PC-9 (cell line): Measurements from ENCODE around the gene STMN3. TPM values are rescaled to one million over a fixed set of nuclear protein-coding genes. Genes with fewer than 3 reads are reported as not detected.
"Not testable (repeated sequence)": the region's sequence is repeated elsewhere in the genome, so short reads cannot be mapped to it uniquely, and the experiment has no call there.

Source experiments
- BruUV-seq: library from RNA; stranded (reverse); fragments of 400-500 nt; replicated peaks from 2 replicates; lab custom pipeline; 2021; lab: Mats Ljungman, UMichigan
- CTCF ChIA-PET: fragments of 300-600 bp; sonication (Branson Sonifier 250); formaldehyde crosslinking; loops from one replicate; lab custom pipeline; 2022; ENCODE audit warnings: antibody characterized with exemption; lab: Charles Lee
- POLR2A ChIA-PET: fragments of 300-600 bp; sonication (Branson Sonifier 250); formaldehyde crosslinking; loops from one replicate; lab custom pipeline; 2022; ENCODE audit warnings: antibody characterized with exemption; ENCODE audit not compliant: unreplicated experiment; lab: Charles Lee
- DNase-seq, 2 experiments: peaks; one replicate each; pipeline versions ENCODE4 v3.0.0 to v3.0.0-alpha.2; 2015 to 2022; ENCODE audit warnings: mixed read lengths in 1 of 2
- H2AFZ ChIP-seq: fragments of 200-600 bp; sonication (generic); 2 replicates; pipeline ENCODE4 v1.8.1; 2017; ENCODE audit warnings: antibody characterized with exemption
- H3F3A ChIP-seq: fragments of 200-600 bp; sonication (generic); 2 replicates; pipeline ENCODE4 v1.8.1; 2017; ENCODE audit warnings: antibody characterized with exemption, mild to moderate bottlenecking, low read depth; ENCODE audit not compliant: insufficient read depth
- H3K27ac ChIP-seq: fragments of 200-600 bp; sonication (generic); 2 replicates; pipeline ENCODE4 v1.6.1; 2016; ENCODE audit warnings: mixed run types
- H3K27me3 ChIP-seq: fragments of 200-600 bp; sonication (generic); 2 replicates; pipeline ENCODE4 v1.6.1; 2016; ENCODE audit warnings: low read depth, mixed run types; ENCODE audit not compliant: insufficient read depth
- H3K36me3 ChIP-seq: fragments of 200-600 bp; sonication (generic); 2 replicates; pipeline ENCODE4 v1.6.1; 2016; ENCODE audit warnings: low read depth, mixed run types
- H3K4me1 ChIP-seq: fragments of 200-600 bp; sonication (generic); replicated peaks from 2 replicates; pipeline ENCODE4 v1.6.1; 2016; ENCODE audit warnings: mixed run types; ENCODE audit not compliant: insufficient read depth
- H3K4me2 ChIP-seq: fragments of 200-600 bp; sonication (generic); 2 replicates; pipeline ENCODE4 v1.6.1; 2017; ENCODE audit warnings: mixed run types
- H3K4me3 ChIP-seq: fragments of 200-600 bp; sonication (generic); 2 replicates; pipeline ENCODE4 v1.6.1; 2016; ENCODE audit warnings: mixed run types
- H3K79me2 ChIP-seq: fragments of 200-600 bp; sonication (generic); 2 replicates; pipeline ENCODE4 v1.6.1; 2017; ENCODE audit warnings: low read depth, mixed run types
- H3K9me2 ChIP-seq: fragments of 200-600 bp; sonication (generic); 2 replicates; pipeline ENCODE4 v1.8.1; 2017; ENCODE audit warnings: mild to moderate bottlenecking; ENCODE audit not compliant: insufficient read depth
- H3K9me3 ChIP-seq: fragments of 200-600 bp; sonication (generic); 2 replicates; pipeline ENCODE4 v1.8.1; 2016; ENCODE audit warnings: low read depth; ENCODE audit not compliant: insufficient read depth
- H4K20me1 ChIP-seq: fragments of 200-600 bp; sonication (generic); 2 replicates; pipeline ENCODE4 v1.8.1; 2017; ENCODE audit not compliant: insufficient read depth
- EZH2 ChIP-seq: fragments of 200-600 bp; sonication (generic); IDR thresholded peaks from 2 replicates; pipeline ENCODE4 v1.8.0; 2017; ENCODE audit warnings: antibody characterized with exemption, low read depth
- intact Hi-C: fragments of 100-400 bp; cut with micrococcal nuclease; formaldehyde crosslinking; loops from one replicate; pipeline ENCODE4 v1.10.0; 2022; ENCODE audit not compliant: unreplicated experiment
- total RNA-seq: library from RNA; stranded (reverse); gene quantifications from 2 replicates; pipeline ENCODE4 v1.2.3, GENCODE V29; 2021
- TF ChIP-seq, protein P1 (sequence below): fragments of 200-600 bp; sonication (generic); conservative IDR thresholded peaks from 2 replicates; pipeline ENCODE4 v1.6.1; 2017; ENCODE audit warnings: mixed run types, antibody characterized with exemption, mild to moderate bottlenecking, moderate library complexity

Gene STMN3
- total RNA-seq, 1 experiment from 2014 or later: 24.3 TPM

DNA sequence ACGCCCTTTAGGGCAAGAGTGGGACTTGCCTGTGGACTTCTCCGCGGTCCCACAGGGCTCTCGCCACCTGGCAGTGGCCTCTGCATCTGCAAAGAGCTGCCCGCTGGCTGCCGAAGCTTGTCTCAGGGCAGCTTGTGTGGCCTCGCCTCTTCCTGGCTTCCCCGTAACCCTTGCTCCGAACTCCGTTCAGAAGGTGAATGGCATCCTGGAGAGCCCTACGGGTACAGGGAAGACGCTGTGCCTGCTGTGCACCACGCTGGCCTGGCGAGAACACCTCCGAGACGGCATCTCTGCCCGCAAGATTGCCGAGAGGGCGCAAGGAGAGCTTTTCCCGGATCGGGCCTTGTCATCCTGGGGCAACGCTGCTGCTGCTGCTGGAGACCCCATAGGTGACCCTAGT, 7.9 kb upstream of the STMN3 start:
- H3F3A ChIP-seq: no peaks in the 10 kb centered on the region
- intact Hi-C loops: no loop called here
- ChIA-PET POLR2A (no interaction called here), CTCF (no interaction called here)
- H3K9me2 ChIP-seq: no peaks in the 10 kb centered on the region
- H3K79me2 ChIP-seq: peaks cover 25% of the 10 kb centered on the region
- H2AFZ ChIP-seq: no peak overlapping the region
- H3K27me3 ChIP-seq: no peaks in the 10 kb centered on the region
- DNase-seq: no peak
- TF ChIP-seq, protein P1, sequence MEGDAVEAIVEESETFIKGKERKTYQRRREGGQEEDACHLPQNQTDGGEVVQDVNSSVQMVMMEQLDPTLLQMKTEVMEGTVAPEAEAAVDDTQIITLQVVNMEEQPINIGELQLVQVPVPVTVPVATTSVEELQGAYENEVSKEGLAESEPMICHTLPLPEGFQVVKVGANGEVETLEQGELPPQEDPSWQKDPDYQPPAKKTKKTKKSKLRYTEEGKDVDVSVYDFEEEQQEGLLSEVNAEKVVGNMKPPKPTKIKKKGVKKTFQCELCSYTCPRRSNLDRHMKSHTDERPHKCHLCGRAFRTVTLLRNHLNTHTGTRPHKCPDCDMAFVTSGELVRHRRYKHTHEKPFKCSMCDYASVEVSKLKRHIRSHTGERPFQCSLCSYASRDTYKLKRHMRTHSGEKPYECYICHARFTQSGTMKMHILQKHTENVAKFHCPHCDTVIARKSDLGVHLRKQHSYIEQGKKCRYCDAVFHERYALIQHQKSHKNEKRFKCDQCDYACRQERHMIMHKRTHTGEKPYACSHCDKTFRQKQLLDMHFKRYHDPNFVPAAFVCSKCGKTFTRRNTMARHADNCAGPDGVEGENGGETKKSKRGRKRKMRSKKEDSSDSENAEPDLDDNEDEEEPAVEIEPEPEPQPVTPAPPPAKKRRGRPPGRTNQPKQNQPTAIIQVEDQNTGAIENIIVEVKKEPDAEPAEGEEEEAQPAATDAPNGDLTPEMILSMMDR: no peak
- TF ChIP-seq EZH2: no peak
- H3K4me1 ChIP-seq: peaks cover 18% of the 10 kb centered on the region
- no peak overlapping the region for H3K4me2 ChIP-seq
- H3K4me3 ChIP-seq: no peak overlapping the region
- H3K36me3 ChIP-seq: peaks cover 10% of the 10 kb centered on the region
- no TSS peak for BruUV-seq
- H3K27ac ChIP-seq: no peak overlapping the region
- H3K9me3 ChIP-seq: no peaks in the 10 kb centered on the region
- no peaks in the 10 kb centered on the region for H4K20me1 ChIP-seq

DNA sequence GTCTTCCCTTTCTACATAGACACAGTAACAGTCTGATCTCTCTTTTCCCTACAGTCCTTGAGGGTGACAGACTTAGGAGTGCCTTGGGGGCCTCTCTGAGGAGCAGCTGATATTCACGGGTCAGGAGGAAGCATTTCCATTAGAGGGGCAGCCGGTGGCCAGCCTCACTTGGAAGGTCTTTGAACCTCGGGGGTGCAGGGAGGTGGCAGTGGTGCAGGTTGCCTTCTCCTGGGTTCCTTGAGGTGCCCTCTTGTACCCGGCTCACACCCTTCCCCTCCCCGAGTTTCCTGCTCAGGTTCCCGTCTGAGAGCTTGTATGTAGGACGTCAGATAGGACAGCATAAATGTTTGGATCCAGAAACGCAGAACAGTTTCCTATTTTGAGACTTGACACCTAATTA, 7.4 kb upstream of the STMN3 start:
- Histone ChIP-seq H4K20me1 (no peaks in the 10 kb centered on the region), H3K27me3 (no peaks in the 10 kb centered on the region), H3K27ac (no peak overlapping the region), H3K79me2 (peaks cover 25% of the 10 kb centered on the region), H3K4me3 (no peak overlapping the region), H3F3A (no peaks in the 10 kb centered on the region), H3K4me1 (peaks cover 18% of the 10 kb centered on the region), H2AFZ (no peak overlapping the region), H3K4me2 (no peak overlapping the region), H3K9me3 (no peaks in the 10 kb centered on the region), H3K36me3 (peaks cover 8% of the 10 kb centered on the region), H3K9me2 (no peaks in the 10 kb centered on the region)
- DNase-seq: no peak
- intact Hi-C loops: no loop called here
- TF ChIP-seq, protein P1: no peak
- no peak for TF ChIP-seq EZH2
- no TSS peak for BruUV-seq
- CTCF ChIA-PET: no interaction called here
- POLR2A ChIA-PET: no interaction called here

DNA sequence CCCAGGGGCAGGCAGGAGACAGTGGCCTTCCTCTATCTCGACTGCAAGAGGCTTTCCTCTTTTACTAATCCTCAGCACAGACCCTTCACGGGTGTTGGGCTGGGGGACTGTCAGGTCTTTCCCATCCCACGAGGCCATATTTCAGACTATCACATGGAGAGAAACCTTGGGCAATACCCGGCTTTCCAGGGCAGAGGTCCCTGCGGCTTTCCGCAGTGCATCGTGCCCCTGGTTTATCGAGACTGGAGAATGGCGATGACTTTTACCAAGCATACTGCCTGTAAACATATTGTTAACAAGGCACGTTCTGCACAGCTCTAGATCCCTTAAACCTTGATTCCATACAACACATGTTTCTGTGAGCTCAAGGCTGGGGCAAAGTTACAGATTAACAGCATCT, 7.0 kb upstream of the STMN3 start:
- H2AFZ ChIP-seq, CTCF ChIA-PET, H3K4me2 ChIP-seq, H3K4me3 ChIP-seq, H3K36me3 ChIP-seq, H3K9me2 ChIP-seq, intact Hi-C loops, H3F3A ChIP-seq, H3K27ac ChIP-seq, H3K27me3 ChIP-seq, BruUV-seq, H3K9me3 ChIP-seq, POLR2A ChIA-PET, H4K20me1 ChIP-seq, DNase-seq: not testable (repeated sequence)
- Histone ChIP-seq H3K79me2 (peaks cover 25% of the 10 kb centered on the region), H3K4me1 (peaks cover 18% of the 10 kb centered on the region)

DNA sequence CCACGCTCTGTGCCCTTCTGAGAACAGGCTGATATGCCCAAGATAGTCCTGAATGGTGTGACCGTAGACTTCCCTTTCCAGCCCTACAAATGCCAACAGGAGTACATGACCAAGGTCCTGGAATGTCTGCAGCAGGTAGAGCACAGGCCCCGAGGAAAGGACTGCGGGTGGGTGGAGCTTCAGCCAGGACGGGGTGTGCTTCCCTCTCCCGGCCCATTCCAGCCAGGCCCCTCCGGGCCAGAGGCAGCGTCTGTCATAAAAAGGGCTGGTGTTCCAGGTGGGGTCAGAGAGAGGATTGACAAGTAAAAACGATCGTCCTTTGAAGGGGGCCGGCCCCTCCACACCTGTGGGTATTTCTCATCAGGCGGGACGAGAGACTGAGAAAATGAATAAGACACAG, 6.1 kb upstream of the STMN3 start:
- BruUV-seq: no TSS peak
- Histone ChIP-seq H3K36me3 (peaks cover 8% of the 10 kb centered on the region), H3K4me1 (peaks cover 18% of the 10 kb centered on the region), H3K27ac (no peak overlapping the region), H3K9me2 (no peaks in the 10 kb centered on the region), H3K4me2 (peak overlapping the region; percentile 96), H3K79me2 (peaks cover 25% of the 10 kb centered on the region), H3F3A (peaks cover 6% of the 10 kb centered on the region; the same call in 1 of the 2 replicates), H4K20me1 (no peaks in the 10 kb centered on the region), H2AFZ (peak overlapping the region; percentile 92), H3K4me3 (peak overlapping the region; percentile 90), H3K9me3 (no peaks in the 10 kb centered on the region), H3K27me3 (no peaks in the 10 kb centered on the region)
- no peak for DNase-seq
- CTCF ChIA-PET: no interaction called here
- intact Hi-C loops: no loop called here
- POLR2A ChIA-PET: no interaction called here
- TF ChIP-seq EZH2: no peak
- TF ChIP-seq, protein P1: no peak
